H1 (cell line): ENCODE data around the gene PRKCA. TPM values are rescaled to one million over a fixed set of nuclear protein-coding genes. Genes with fewer than 3 reads are reported as not detected.

ENCODE experiments used
- CTCF ChIA-PET: fragments of 300-600 bp; sonication (Branson Sonifier 250); formaldehyde crosslinking; loops from one replicate; lab custom pipeline; 2021; ENCODE audit not compliant: partially characterized antibody; lab: Charles Lee
- POLR2A ChIA-PET: fragments of 300-600 bp; sonication (Branson Sonifier 250); formaldehyde crosslinking; loops from one replicate; lab custom pipeline; 2021; ENCODE audit warnings: inconsistent platforms; ENCODE audit not compliant: partially characterized antibody; lab: Charles Lee
- DNase-seq, 2 experiments: peaks; one replicate each; pipeline versions ENCODE4 v3.0.0 to v3.0.0-alpha.2; 2010 to 2022; ENCODE audit warnings: low spot score in 2 of 2, low read depth in 1 of 2, mixed read lengths in 1 of 2
- FAIRE-seq: peaks from 2 replicates; lab custom pipeline; 2011; peaks lifted over from hg19 to GRCh38; lab: Jason Lieb, UNC
- H2AFZ ChIP-seq: 2 replicates; pipeline ENCODE4 v1.8.1; 2012; ENCODE audit warnings: low read length, inconsistent platforms
- H2AK5ac ChIP-seq: 2 replicates; pipeline ENCODE4 v1.6.1; 2013; ENCODE audit warnings: low read depth, low read length
- H2BK120ac ChIP-seq: replicated peaks from 2 replicates; pipeline ENCODE3; 2013; ENCODE audit warnings: low read depth, low read length, inconsistent platforms
- H2BK12ac ChIP-seq: 2 replicates; pipeline ENCODE4 v1.6.1; 2013; ENCODE audit warnings: low read depth, low read length
- H2BK15ac ChIP-seq: 2 replicates; pipeline ENCODE4 v1.6.1; 2013; ENCODE audit warnings: low read length
- H2BK20ac ChIP-seq: 2 replicates; pipeline ENCODE4 v1.6.1; 2013; ENCODE audit warnings: low read length
- H2BK5ac ChIP-seq: 2 replicates; pipeline ENCODE4 v1.6.1; 2013; ENCODE audit warnings: low read depth, low read length
- H3K14ac ChIP-seq: 2 replicates; pipeline ENCODE4 v1.6.1; 2013; ENCODE audit warnings: inconsistent platforms; ENCODE audit not compliant: insufficient read length
- H3K18ac ChIP-seq: 2 replicates; pipeline ENCODE4 v1.6.1; 2013; ENCODE audit warnings: low read length; ENCODE audit errors: extremely low read depth
- H3K23ac ChIP-seq: 2 replicates; pipeline ENCODE4 v1.6.1; 2013; ENCODE audit warnings: inconsistent platforms; ENCODE audit not compliant: insufficient read length
- H3K23me2 ChIP-seq: 2 replicates; pipeline ENCODE4 v1.6.1; 2013; ENCODE audit warnings: low read depth, low read length
- H3K27ac ChIP-seq: 2 replicates; pipeline ENCODE4 v1.6.1; 2011; ENCODE audit warnings: low read depth, low read length, inconsistent platforms
- H3K27me3 ChIP-seq, 4 experiments: replicated peaks in 1 of 4; 1 replicate in 1 of 4; 2 replicates in 3 of 4; pipeline versions ENCODE4 v1.6.1 to v1.8.1; 2011 to 2013; ENCODE audit warnings: low read length in 3 of 4, mild to moderate bottlenecking in 3 of 4, inconsistent platforms in 2 of 4, mixed read lengths in 2 of 4, moderate library complexity in 1 of 4; ENCODE audit not compliant: control insufficient read depth in 3 of 4, insufficient read depth in 3 of 4; ENCODE audit errors: extremely low read depth in 1 of 4
- H3K36me3 ChIP-seq, 4 experiments: 2 replicates each; pipeline versions ENCODE4 v1.6.1 to v1.8.1; 2011 to 2013; ENCODE audit warnings: mild to moderate bottlenecking in 4 of 4, low read length in 3 of 4, moderate library complexity in 2 of 4, control low read depth in 1 of 4, inconsistent platforms in 1 of 4; ENCODE audit not compliant: insufficient read depth in 4 of 4, control insufficient read depth in 2 of 4
- H3K4ac ChIP-seq: replicated peaks from 2 replicates; pipeline ENCODE3; 2013; ENCODE audit warnings: low read length, low read depth, mixed read lengths, inconsistent platforms; ENCODE audit not compliant: insufficient read length
- H3K4me1 ChIP-seq, 4 experiments: replicated peaks in 1 of 4; 1 replicate in 1 of 4; 2 replicates in 3 of 4; pipeline versions ENCODE4 v1.6.1 to v1.8.1; 2011 to 2013; ENCODE audit warnings: low read length in 3 of 4, inconsistent platforms in 2 of 4, mixed read lengths in 1 of 4; ENCODE audit not compliant: insufficient read depth in 4 of 4, control insufficient read depth in 3 of 4
- H3K4me2 ChIP-seq, 2 experiments: 2 replicates each; pipeline versions ENCODE4 v1.6.1 to v1.8.1; 2011 to 2013; ENCODE audit warnings: low read depth in 2 of 2, low read length in 2 of 2, control low read depth in 1 of 2, inconsistent platforms in 1 of 2, mild to moderate bottlenecking in 1 of 2; ENCODE audit not compliant: insufficient read depth in 1 of 2
- H3K4me3 ChIP-seq, 4 experiments: fragments of 200-600, 300-600 bp in 1 of 4; sonication (generic), shearing (Covaris generic), sonication (Bioruptor Twin) in 1 of 4; 2 replicates each; pipeline versions ENCODE4 v1.5.1 to v1.8.1; 2011 to 2016; ENCODE audit warnings: low read length in 4 of 4, low read depth in 3 of 4, control low read depth in 2 of 4, inconsistent platforms in 2 of 4, mild to moderate bottlenecking in 2 of 4, mixed read lengths in 1 of 4, moderate library complexity in 1 of 4; ENCODE audit not compliant: insufficient read depth in 2 of 4; ENCODE audit errors: extremely low read depth in 1 of 4
- H3K56ac ChIP-seq: replicated peaks from 2 replicates; pipeline ENCODE3; 2013; ENCODE audit warnings: low read depth, mild to moderate bottlenecking, mixed read lengths, low read length, inconsistent platforms; ENCODE audit not compliant: insufficient read length
- H3K79me1 ChIP-seq: 2 replicates; pipeline ENCODE4 v1.6.1; 2013; ENCODE audit warnings: low read depth, low read length, control low read depth
- H3K79me2 ChIP-seq, 2 experiments: 2 replicates each; pipeline versions ENCODE4 v1.6.1 to v1.8.1; 2012 to 2013; ENCODE audit warnings: low read length in 2 of 2, mild to moderate bottlenecking in 2 of 2, inconsistent platforms in 1 of 2; ENCODE audit not compliant: insufficient read depth in 2 of 2, control insufficient read depth in 1 of 2
- H3K9ac ChIP-seq, 4 experiments: replicated peaks in 1 of 4; 1 replicate in 1 of 4; 2 replicates in 3 of 4; pipeline versions ENCODE4 v1.6.1 to v1.8.1; 2011 to 2013; ENCODE audit warnings: low read depth in 3 of 4, low read length in 3 of 4, control low read depth in 2 of 4, mild to moderate bottlenecking in 2 of 4, moderate library complexity in 2 of 4, inconsistent platforms in 1 of 4; ENCODE audit errors: extremely low read depth in 1 of 4
- H3K9me3 ChIP-seq, 2 experiments: 2 replicates each; pipeline versions ENCODE4 v1.6.1 to v1.8.1; 2012 to 2013; ENCODE audit warnings: mild to moderate bottlenecking in 2 of 2, moderate library complexity in 2 of 2, control low read depth in 1 of 2, inconsistent platforms in 1 of 2, low read depth in 1 of 2, low read length in 1 of 2, mixed read lengths in 1 of 2; ENCODE audit not compliant: insufficient read depth in 2 of 2
- H4K20me1 ChIP-seq, 2 experiments: replicated peaks in 1 of 2; 2 replicates each; pipeline versions ENCODE3 to v1.8.1; 2011 to 2013; ENCODE audit warnings: inconsistent platforms in 2 of 2, low read length in 2 of 2, mild to moderate bottlenecking in 1 of 2; ENCODE audit not compliant: insufficient read depth in 2 of 2, control insufficient read depth in 1 of 2
- H4K5ac ChIP-seq: 2 replicates; pipeline ENCODE4 v1.6.1; 2013; ENCODE audit warnings: low read length, low read depth, mixed read lengths, inconsistent platforms; ENCODE audit not compliant: insufficient read length
- H4K8ac ChIP-seq: 2 replicates; pipeline ENCODE4 v1.8.0; 2013; ENCODE audit warnings: mild to moderate bottlenecking, moderate library complexity, low read length, inconsistent platforms; ENCODE audit not compliant: insufficient read depth; ENCODE audit errors: extremely low read depth
- H4K91ac ChIP-seq: replicated peaks from 2 replicates; pipeline ENCODE3; 2013; ENCODE audit warnings: low read length, mixed read lengths, inconsistent platforms; ENCODE audit not compliant: insufficient read length
- CEBPB ChIP-seq: IDR thresholded peaks from 2 replicates; pipeline ENCODE4 v1.6.1; 2012; ENCODE audit warnings: low read depth, low read length
- EP300 ChIP-seq, 2 experiments: IDR thresholded peaks; 1 replicate in 1 of 2; 2 replicates in 1 of 2; pipeline ENCODE4 v1.6.1; 2011 to 2012; ENCODE audit warnings: low read depth in 2 of 2, low read length in 2 of 2, mild to moderate bottlenecking in 2 of 2, borderline replicate concordance in 1 of 2, inconsistent platforms in 1 of 2, moderate library complexity in 1 of 2
- GABPA ChIP-seq: IDR thresholded peaks from 2 replicates; pipeline ENCODE4 v1.6.1; 2011; ENCODE audit warnings: mild to moderate bottlenecking, low read length, moderate library complexity, borderline replicate concordance; ENCODE audit not compliant: insufficient read depth
- JUN ChIP-seq: IDR thresholded peaks from 2 replicates; pipeline ENCODE4 v1.6.1; 2011; ENCODE audit warnings: low read depth, mild to moderate bottlenecking, improper control_type of control experiment, low read length
- KDM1A ChIP-seq: fragments of 200-600, 300-600 bp; sonication (generic); IDR thresholded peaks from 2 replicates; pipeline ENCODE4 v1.7.1; 2016; ENCODE audit warnings: mild to moderate bottlenecking, low read length, borderline replicate concordance
- MAFK ChIP-seq: IDR thresholded peaks from 2 replicates; pipeline ENCODE4 v1.6.1; 2012; ENCODE audit warnings: low read depth, mild to moderate bottlenecking, improper control_type of control experiment, low read length
- MAX ChIP-seq: IDR thresholded peaks from 2 replicates; pipeline ENCODE4 v1.6.1; 2012; ENCODE audit warnings: inconsistent platforms
- NANOG ChIP-seq: IDR thresholded peaks from 2 replicates; pipeline ENCODE4 v1.6.1; 2011; ENCODE audit warnings: low read length, low read depth, mild to moderate bottlenecking, inconsistent platforms; ENCODE audit not compliant: insufficient read depth, poor library complexity, severe bottlenecking
- POLR2A ChIP-seq, 2 experiments: IDR thresholded peaks; 1 replicate in 1 of 2; 2 replicates in 1 of 2; pipeline ENCODE4 v1.6.1; 2011; ENCODE audit warnings: low read depth in 2 of 2, low read length in 2 of 2, mild to moderate bottlenecking in 2 of 2; ENCODE audit errors: control extremely low read depth in 1 of 2
- SAP30 ChIP-seq: fragments of 300-600 bp; sonication (generic); IDR thresholded peaks from 2 replicates; pipeline ENCODE4 v1.7.1; 2012; ENCODE audit warnings: low read length, moderate library complexity, mild to moderate bottlenecking, inconsistent platforms; ENCODE audit not compliant: insufficient read depth, insufficient replicate concordance
- SUZ12 ChIP-seq: fragments of 200-600 bp; sonication (generic); IDR thresholded peaks from 2 replicates; pipeline ENCODE4 v1.6.1; 2012; ENCODE audit warnings: mild to moderate bottlenecking, inconsistent platforms, low read length, moderate library complexity, mixed read lengths
- TBP ChIP-seq: IDR thresholded peaks from 2 replicates; pipeline ENCODE4 v1.6.1; 2011; ENCODE audit warnings: low read depth, low read length, improper control_type of control experiment
- TEAD4 ChIP-seq: IDR thresholded peaks from 2 replicates; pipeline ENCODE4 v1.6.1; 2012; ENCODE audit warnings: low read depth, low read length, inconsistent platforms, mixed read lengths
- WGBS, 2 experiments: shearing (Covaris generic) in 1 of 2; methylation state at CpG; one replicate each; pipeline versions ENCODE4 v1.1.6 to v1.1.7; 2013 to 2015; ENCODE audit warnings: low lambda C conversion rate in 2 of 2, mixed read lengths in 2 of 2, inconsistent platforms in 1 of 2, low coverage in 1 of 2, missing lambda C conversion rate in 1 of 2; ENCODE audit not compliant: insufficient replicate concordance in 2 of 2, insufficient coverage in 1 of 2, insufficient read length in 1 of 2; ENCODE audit errors: extremely low coverage in 1 of 2, missing lambda C conversion rate in 1 of 2; 5-methylcytosine and 5-hydroxymethylcytosine counted together
- polyA plus RNA-seq, 7 experiments: library from polyadenylated mRNA; depleted of rRNA in 3 of 7; stranded (reverse) in 5 of 7; unstranded in 2 of 7; fragments of >200 nt in 5 of 7; fragments of 200-250 nt in 2 of 7; gene quantifications; 1 replicate in 5 of 7; 2 replicates in 1 of 7; 4 replicates in 1 of 7; pipeline versions ENCODE4 v1.2.1 to v1.2.3, GENCODE V29; 2011 to 2013; ENCODE audit warnings: missing spikeins in 2 of 7, mixed read lengths in 2 of 7
- total RNA-seq: library from RNA; stranded (reverse); fragmentation: NEBNext Ultra II Directional; extraction: Animal tissue kit (Norgen Biotek cat#: 25700); gene quantifications from 2 replicates; pipeline ENCODE4 v1.2.1, GENCODE V29; 2021

The PRKCA gene
- total and polyA plus RNA-seq, 2 of the 8 experiments (the other 6 are each of a cell fraction or from before 2014, with no cell fraction given): 5.8 to 17.8 TPM

- Histone ChIP-seq H3K4ac (no peak overlapping the region), H3K27ac (no peak overlapping the region), H2AFZ (no peak overlapping the region), H3K27me3 (no peaks in the 10 kb centered on the region), H2BK12ac (no peak overlapping the region), H3K36me3 (no peaks in the 10 kb centered on the region), H3K4me1 (peaks cover 2 to 17% (median 8%) of the 10 kb centered on the region in 4 experiments), H3K18ac (no peak overlapping the region), H2BK20ac (0 out of 2 replicates have a peak overlapping the region, but pooled peaks have one; percentile 44), H3K9ac (no peak overlapping the region; a peak in 1 of 7 replicates), H3K4me3 (no peak overlapping the region), H3K23ac (no peak overlapping the region), H4K20me1 (no peaks in the 10 kb centered on the region), H3K23me2 (no peaks in the 10 kb centered on the region), H3K14ac (no peak overlapping the region), H2AK5ac (0 out of 2 replicates have a peak overlapping the region, but pooled peaks have one; percentile 9), H4K5ac (no peak overlapping the region), H2BK15ac (no peak overlapping the region), H3K79me1 (peaks cover 2% of the 10 kb centered on the region; the same call in 1 of the 2 replicates), H3K9me3 (no peaks in the 10 kb centered on the region), H2BK5ac (no peak overlapping the region), H4K91ac (no peak overlapping the region), H3K4me2 (no peak overlapping the region), H4K8ac (no peak overlapping the region), H3K56ac (no peak overlapping the region), H2BK120ac (no peak overlapping the region), H3K79me2 (no peaks in the 10 kb centered on the region)
- WGBS, 2 experiments: 91% methylated on average over 4 of the region's 4 CpGs; no CpG with 5 or more reads in 1 of the 2 experiments
- DNase-seq: no peak
- FAIRE-seq: no peak
- POLR2A ChIA-PET: no interaction called here
- CTCF ChIA-PET: no interaction called here
- no peak for TF ChIP-seq CEBPB
- no peak for TF ChIP-seq MAX
- TF ChIP-seq GABPA: no peak
- no peak for TF ChIP-seq KDM1A
- no peak for TF ChIP-seq JUN
- TF ChIP-seq NANOG: no peak
- no peak for TF ChIP-seq EP300 (IDR thresholded peaks at IDR 0.05; ENCODE audit: borderline replicate concordance in 1 of 2, low read depth in 2 of 2, low read length in 2 of 2)
- no peak for TF ChIP-seq SUZ12
- TF ChIP-seq TBP: no peak
- TF ChIP-seq SAP30: no peak
- no peak for TF ChIP-seq TEAD4
- no peak for TF ChIP-seq POLR2A (IDR thresholded peaks at IDR 0.05; ENCODE audit: control extremely low read depth in 1 of 2, low read depth in 2 of 2, low read length in 2 of 2)
- TF ChIP-seq MAFK: no peak
Measured at GRCh38 chr17:66526827-66527226, 224.4 kb downstream of the PRKCA start.
